Activated CD8-positive, alpha-beta memory T cell treated with anti-CD3 and anti-CD28 coated beads, Interleukin-2, amount 50 U/mL, for 24 hours (primary cell): ENCODE results near the gene INSM2.

Experiments
- DNase-seq: peaks from one replicate; pipeline ENCODE4 v3.0.0-alpha.2; 2020; ENCODE audit errors: extremely low read depth

INSM2 gene

GRCh38 chr14:35543006-35543405, 9.0 kb downstream of the INSM2 start:
- no peak for DNase-seq

GRCh38 chr14:35549551-35549950, 15.6 kb downstream of the INSM2 start:
- no peak for DNase-seq

- DNase-seq: no peak
Measured at GRCh38 chr14:35551081-35551480, 17.1 kb downstream of the INSM2 start.

GRCh38 chr14:35553808-35554207, 19.8 kb downstream of the INSM2 start:
- no peak for DNase-seq

- DNase-seq: no peak
Measured at GRCh38 chr14:35556548-35556947, 22.6 kb downstream of the INSM2 start.

- DNase-seq: no peak
Measured at GRCh38 chr14:35557221-35557747, 23.3 kb downstream of the INSM2 start.

GRCh38 chr14:35558680-35559079, 24.7 kb downstream of the INSM2 start:
- DNase-seq: no peak

- no peak for DNase-seq
Measured at GRCh38 chr14:35565871-35566464, 32.0 kb downstream of the INSM2 start.

GRCh38 chr14:35571598-35571997, 37.6 kb downstream of the INSM2 start:
- no peak for DNase-seq

- DNase-seq: no peak
Measured at GRCh38 chr14:35573911-35574310, 39.9 kb downstream of the INSM2 start.

- no peak for DNase-seq
Measured at GRCh38 chr14:35576260-35576659, 42.3 kb downstream of the INSM2 start.

- DNase-seq: no peak
Measured at GRCh38 chr14:35576856-35577255, 42.9 kb downstream of the INSM2 start.

- no peak for DNase-seq
Measured at GRCh38 chr14:35578135-35578534, 44.2 kb downstream of the INSM2 start.

GRCh38 chr14:35578639-35579038, 44.7 kb downstream of the INSM2 start:
- DNase-seq: no peak
